Measurements from ENCODE around the gene BCDIN3D.

Gene BCDIN3D

GRCh38 chr12:49843876-49844437, 1.1 kb upstream of the BCDIN3D start:
- H3K27ac ChIP-seq (ENCODE audit: low read depth, low read length, poor library complexity, severe bottlenecking) = no peak overlapping the region
- no peaks in the 10 kb centered on the region for H3K36me3 ChIP-seq (ENCODE audit: insufficient read depth, low read length)
- H3F3A ChIP-seq (ENCODE audit: insufficient read depth, low read length) = no peaks in the 10 kb centered on the region
- no peaks in the 10 kb centered on the region for H4K20me1 ChIP-seq (ENCODE audit: insufficient read depth, low read length)
- no peak overlapping the region for H3K9ac ChIP-seq (ENCODE audit: low read length)
- H3K4me1 ChIP-seq (ENCODE audit: insufficient read depth, low read length, severe bottlenecking) = peaks cover 15% of the 10 kb centered on the region
- H3K4me3 ChIP-seq (ENCODE audit: low read depth, low read length, poor library complexity, severe bottlenecking) = no peak overlapping the region
- no peaks in the 10 kb centered on the region for H3K79me2 ChIP-seq (ENCODE audit: insufficient read depth, low read length)
- no peaks in the 10 kb centered on the region for H3K9me3 ChIP-seq (ENCODE audit: low read length)
- no peaks in the 10 kb centered on the region for H3K9me2 ChIP-seq (ENCODE audit: low read depth, low read length)
- H3K27me3 ChIP-seq (ENCODE audit: insufficient read depth, low read length) = no peaks in the 10 kb centered on the region
- no peak overlapping the region for H2AFZ ChIP-seq (ENCODE audit: low read length)
- H3K4me2 ChIP-seq (ENCODE audit: low read length) = no peak overlapping the region
- TF ChIP-seq EZH2 (IDR thresholded peaks at IDR 0.05; ENCODE audit: borderline replicate concordance, low read length) = no peak
- no peak for TF ChIP-seq CTCF (IDR thresholded peaks at IDR 0.05; ENCODE audit: low read length)

- Histone ChIP-seq H3K9ac (ENCODE audit: low read length) (peak overlapping the region; percentile 95), H3K9me3 (ENCODE audit: low read length) (no peaks in the 10 kb centered on the region), H3K4me2 (ENCODE audit: low read length) (peak overlapping the region; percentile 88), H3K27me3 (ENCODE audit: insufficient read depth, low read length) (no peaks in the 10 kb centered on the region), H3K79me2 (ENCODE audit: insufficient read depth, low read length) (no peaks in the 10 kb centered on the region), H3K27ac (ENCODE audit: low read depth, low read length, poor library complexity, severe bottlenecking) (no peak overlapping the region), H2AFZ (ENCODE audit: low read length) (peak overlapping the region; percentile 43), H3K36me3 (ENCODE audit: insufficient read depth, low read length) (no peaks in the 10 kb centered on the region), H3F3A (ENCODE audit: insufficient read depth, low read length) (no peaks in the 10 kb centered on the region), H3K4me3 (ENCODE audit: low read depth, low read length, poor library complexity, severe bottlenecking) (peak overlapping the region; percentile 88), H3K4me1 (ENCODE audit: insufficient read depth, low read length, severe bottlenecking) (peaks cover 15% of the 10 kb centered on the region), H3K9me2 (ENCODE audit: low read depth, low read length) (no peaks in the 10 kb centered on the region), H4K20me1 (ENCODE audit: insufficient read depth, low read length) (no peaks in the 10 kb centered on the region)
- TF ChIP-seq CTCF (IDR thresholded peaks at IDR 0.05; ENCODE audit: low read length) (no peak), EZH2 (IDR thresholded peaks at IDR 0.05; ENCODE audit: borderline replicate concordance, low read length) (no peak)
These were observed 505 bp upstream of the BCDIN3D start for GRCh38 chr12:49843411-49843810.

GRCh38 chr12:49838973-49839633, 3.8 kb downstream of the BCDIN3D start:
- Histone ChIP-seq H2AFZ (ENCODE audit: low read length) (no peak overlapping the region), H3K4me2 (ENCODE audit: low read length) (no peak overlapping the region), H3K9me2 (ENCODE audit: low read depth, low read length) (no peaks in the 10 kb centered on the region), H3K4me3 (ENCODE audit: low read depth, low read length, poor library complexity, severe bottlenecking) (no peak overlapping the region), H3K36me3 (ENCODE audit: insufficient read depth, low read length) (no peaks in the 10 kb centered on the region), H3K9me3 (ENCODE audit: low read length) (no peaks in the 10 kb centered on the region), H4K20me1 (ENCODE audit: insufficient read depth, low read length) (no peaks in the 10 kb centered on the region), H3K27me3 (ENCODE audit: insufficient read depth, low read length) (no peaks in the 10 kb centered on the region), H3K9ac (ENCODE audit: low read length) (no peak overlapping the region), H3K27ac (ENCODE audit: low read depth, low read length, poor library complexity, severe bottlenecking) (no peak overlapping the region), H3K79me2 (ENCODE audit: insufficient read depth, low read length) (no peaks in the 10 kb centered on the region), H3K4me1 (ENCODE audit: insufficient read depth, low read length, severe bottlenecking) (peaks cover 15% of the 10 kb centered on the region), H3F3A (ENCODE audit: insufficient read depth, low read length) (peaks cover 5% of the 10 kb centered on the region; the same call in 1 of the 2 replicates)
- TF ChIP-seq CTCF (IDR thresholded peaks at IDR 0.05; ENCODE audit: low read length) = peak; percentile 84
- no peak for TF ChIP-seq EZH2 (IDR thresholded peaks at IDR 0.05; ENCODE audit: borderline replicate concordance, low read length)

Measured in OCI-LY1 (cell line).